Activated CD8-positive, alpha-beta memory T cell treated with anti-CD3 and anti-CD28 coated beads for 24 hours (primary cell): Measurements from ENCODE around the gene SERPINB1.
"Not testable (repeated sequence)": the region's sequence is repeated elsewhere in the genome, so short reads cannot be mapped to it uniquely, and the experiment has no call there.

ENCODE experiments used
- DNase-seq: peaks from one replicate; pipeline ENCODE4 v3.0.0-alpha.2; 2020

SERPINB1 gene

GRCh38 chr6:2810092-2810671 lies 31.5 kb downstream of the SERPINB1 start:
- no peak for DNase-seq

- no peak for DNase-seq
Observed at GRCh38 chr6:2809015-2809414, 32.6 kb downstream of the SERPINB1 start.

GRCh38 chr6:2807342-2808090 lies 34.1 kb downstream of the SERPINB1 start:
- DNase-seq, result no peak

GRCh38 chr6:2806644-2807043 lies 35.0 kb downstream of the SERPINB1 start:
- DNase-seq, result no peak

GRCh38 chr6:2805031-2805430 lies 36.6 kb downstream of the SERPINB1 start:
- no peak for DNase-seq

- DNase-seq, result no peak
Observed at GRCh38 chr6:2804516-2804915, 37.1 kb downstream of the SERPINB1 start.

GRCh38 chr6:2803731-2804429 lies 37.8 kb downstream of the SERPINB1 start:
- no peak for DNase-seq

- no peak for DNase-seq
Observed at GRCh38 chr6:2802521-2803060, 39.1 kb downstream of the SERPINB1 start.

- DNase-seq, result not testable (repeated sequence)
Observed at GRCh38 chr6:2801687-2802086, 40.0 kb downstream of the SERPINB1 start.

GRCh38 chr6:2800552-2801316 lies 40.9 kb downstream of the SERPINB1 start:
- no peak for DNase-seq

GRCh38 chr6:2799936-2800527 lies 41.6 kb downstream of the SERPINB1 start:
- no peak for DNase-seq

GRCh38 chr6:2798586-2799134 lies 43.0 kb downstream of the SERPINB1 start:
- no peak for DNase-seq

GRCh38 chr6:2797564-2798031 lies 44.1 kb downstream of the SERPINB1 start:
- no peak for DNase-seq

GRCh38 chr6:2796861-2797260 lies 44.8 kb downstream of the SERPINB1 start:
- DNase-seq, result no peak

GRCh38 chr6:2795956-2796355 lies 45.7 kb downstream of the SERPINB1 start:
- DNase-seq, result no peak

- DNase-seq, result no peak
Observed at GRCh38 chr6:2795162-2795561, 46.5 kb downstream of the SERPINB1 start.

GRCh38 chr6:2794171-2794730 lies 47.4 kb downstream of the SERPINB1 start:
- DNase-seq, result no peak

GRCh38 chr6:2793534-2794151 lies 48.0 kb downstream of the SERPINB1 start:
- no peak for DNase-seq

- DNase-seq, result no peak
Observed at GRCh38 chr6:2792330-2793110, 49.1 kb downstream of the SERPINB1 start.

- no peak for DNase-seq
Observed at GRCh38 chr6:2791450-2791974, 50.2 kb downstream of the SERPINB1 start.
